IMR-90 (cell line): ENCODE data around the gene CACNA1D. TPM values are rescaled to one million over a fixed set of nuclear protein-coding genes. Genes with fewer than 3 reads are reported as not detected.

Experiments used
- ATAC-seq: fragments of 200-7000 bp; cut with Tn5 transposase; 2 replicates; pipeline ENCODE4 v1.9.1; 2020; ENCODE audit warnings: low read depth, mild to moderate bottlenecking, moderate library complexity
- BruUV-seq: library from RNA; stranded (reverse); fragments of 400-500 nt; replicated peaks from 2 replicates; lab custom pipeline; 2021; lab: Mats Ljungman, UMichigan
- CTCF ChIA-PET: fragments of 300-600 bp; formaldehyde crosslinking; extraction: SDS; loops from one replicate; lab custom pipeline; 2021; ENCODE audit warnings: antibody characterized with exemption; lab: Yijun Ruan, JAX
- POLR2A ChIA-PET: fragments of 300-600 bp; sonication (Branson Sonifier 250); formaldehyde crosslinking; loops from one replicate; lab custom pipeline; 2022; ENCODE audit warnings: antibody characterized with exemption; ENCODE audit not compliant: unreplicated experiment; lab: Charles Lee
- DNase-seq: peaks from one replicate; pipeline ENCODE4 v3.0.0; 2013
- H2AFZ ChIP-seq: replicated peaks from 2 replicates; pipeline ENCODE3; 2013; ENCODE audit warnings: low read length, mild to moderate bottlenecking; ENCODE audit not compliant: poor library complexity
- H2AK5ac ChIP-seq: 2 replicates; pipeline ENCODE4 v1.6.1; 2013; ENCODE audit warnings: low read depth, low read length, inconsistent platforms
- H2AK9ac ChIP-seq: replicated peaks from 2 replicates; pipeline ENCODE3; 2013; ENCODE audit warnings: mild to moderate bottlenecking, low read depth, low read length, moderate library complexity; ENCODE audit not compliant: poor library complexity
- H2BK120ac ChIP-seq: 2 replicates; pipeline ENCODE4 v1.6.1; 2013; ENCODE audit warnings: low read depth, low read length, inconsistent platforms
- H2BK15ac ChIP-seq: 3 replicates; pipeline ENCODE4 v1.6.1; 2013; ENCODE audit warnings: low read depth, low read length, inconsistent platforms
- H2BK20ac ChIP-seq: 2 replicates; pipeline ENCODE4 v1.6.1; 2013; ENCODE audit warnings: low read depth, mild to moderate bottlenecking, inconsistent platforms, low read length, moderate library complexity
- H2BK5ac ChIP-seq: 2 replicates; pipeline ENCODE4 v1.6.1; 2013; ENCODE audit warnings: mild to moderate bottlenecking, low read depth, low read length, inconsistent platforms; ENCODE audit not compliant: poor library complexity, severe bottlenecking
- H3K14ac ChIP-seq: replicated peaks from 2 replicates; pipeline ENCODE4 v1.6.1; 2013; ENCODE audit warnings: low read depth, low read length, inconsistent platforms
- H3K18ac ChIP-seq: 2 replicates; pipeline ENCODE4 v1.6.1; 2013; ENCODE audit warnings: low read depth, low read length, control low read depth
- H3K23ac ChIP-seq: 2 replicates; pipeline ENCODE4 v1.6.1; 2013; ENCODE audit warnings: low read depth, low read length, inconsistent platforms
- H3K27ac ChIP-seq: 2 replicates; pipeline ENCODE4 v1.5.1; 2013; ENCODE audit warnings: mild to moderate bottlenecking, control low read depth, low read length; ENCODE audit not compliant: insufficient read depth
- H3K27me3 ChIP-seq: 2 replicates; pipeline ENCODE4 v1.6.1; 2013; ENCODE audit warnings: low read length; ENCODE audit not compliant: control insufficient read depth, insufficient read depth
- H3K36me3 ChIP-seq: 2 replicates; pipeline ENCODE4 v1.6.1; 2013; ENCODE audit warnings: low read length, mixed read lengths; ENCODE audit not compliant: control insufficient read depth, insufficient read depth
- H3K4ac ChIP-seq: 2 replicates; pipeline ENCODE4 v1.6.1; 2013; ENCODE audit warnings: low read depth, low read length, inconsistent platforms
- H3K4me1 ChIP-seq: 2 replicates; pipeline ENCODE4 v1.6.1; 2013; ENCODE audit warnings: low read length, mixed read lengths; ENCODE audit not compliant: control insufficient read depth, insufficient read depth
- H3K4me2 ChIP-seq: 2 replicates; pipeline ENCODE4 v1.6.1; 2013; ENCODE audit warnings: low read depth, mild to moderate bottlenecking, control low read depth, low read length, moderate library complexity
- H3K4me3 ChIP-seq: 2 replicates; pipeline ENCODE4 v1.5.1; 2013; ENCODE audit warnings: low read depth, mild to moderate bottlenecking, control low read depth, low read length, moderate library complexity; ENCODE audit not compliant: insufficient read depth
- H3K56ac ChIP-seq: 2 replicates; pipeline ENCODE4 v1.6.1; 2013; ENCODE audit warnings: low read length, inconsistent platforms; ENCODE audit not compliant: insufficient read depth; ENCODE audit errors: extremely low read depth
- H3K79me1 ChIP-seq, 2 experiments: 2 replicates each; pipeline ENCODE4 v1.6.1; 2013; ENCODE audit warnings: low read length in 2 of 2, inconsistent platforms in 1 of 2, low read depth in 1 of 2
- H3K9ac ChIP-seq: 2 replicates; pipeline ENCODE4 v1.6.1; 2013; ENCODE audit warnings: low read depth, low read length, control low read depth
- H3K9me1 ChIP-seq: 2 replicates; pipeline ENCODE4 v1.6.1; 2013; ENCODE audit warnings: low read length, inconsistent platforms; ENCODE audit not compliant: insufficient read depth
- H3K9me3 ChIP-seq: 2 replicates; pipeline ENCODE4 v1.6.1; 2013; ENCODE audit warnings: low read length; ENCODE audit not compliant: control insufficient read depth, insufficient read depth
- H4K20me1 ChIP-seq: 2 replicates; pipeline ENCODE4 v1.6.1; 2013; ENCODE audit warnings: low read length, inconsistent platforms; ENCODE audit not compliant: insufficient read depth
- H4K5ac ChIP-seq: 2 replicates; pipeline ENCODE4 v1.6.1; 2013; ENCODE audit warnings: mild to moderate bottlenecking, low read depth, low read length, control low read depth
- H4K8ac ChIP-seq, 2 experiments: 2 replicates each; pipeline ENCODE4 v1.6.1; 2013; ENCODE audit warnings: low read depth in 2 of 2, low read length in 2 of 2, control low read depth in 1 of 2, inconsistent platforms in 1 of 2
- H4K91ac ChIP-seq: 2 replicates; pipeline ENCODE4 v1.6.1; 2013; ENCODE audit warnings: low read depth, low read length, inconsistent platforms; ENCODE audit not compliant: insufficient read depth
- BHLHE40 ChIP-seq: fragments of 150-350 bp; IDR thresholded peaks from 2 replicates; pipeline ENCODE4 v1.6.1; 2016; ENCODE audit warnings: mild to moderate bottlenecking, low read depth, low read length
- CEBPB ChIP-seq: IDR thresholded peaks from 2 replicates; pipeline ENCODE4 v1.6.1; 2012; ENCODE audit warnings: low read depth, low read length, improper control_type of control experiment
- CHD1 ChIP-seq: IDR thresholded peaks from 2 replicates; pipeline ENCODE4 v1.6.1; 2012; ENCODE audit warnings: low read depth, low read length, improper control_type of control experiment
- FOS ChIP-seq: fragments of 150-350 bp; IDR thresholded peaks from 2 replicates; pipeline ENCODE4 v1.6.1; 2016; ENCODE audit warnings: low read depth, low read length
- MAFK ChIP-seq: IDR thresholded peaks from 2 replicates; pipeline ENCODE4 v1.6.1; 2012; ENCODE audit warnings: low read depth, low read length, improper control_type of control experiment
- MAZ ChIP-seq: IDR thresholded peaks from 2 replicates; pipeline ENCODE4 v1.6.1; 2012; ENCODE audit warnings: low read depth, mild to moderate bottlenecking, low read length, improper control_type of control experiment, moderate library complexity, borderline replicate concordance
- NFE2L2 ChIP-seq: fragments of 150-350 bp; IDR thresholded peaks from 2 replicates; pipeline ENCODE4 v1.6.1; 2016; ENCODE audit warnings: low read depth, mild to moderate bottlenecking, low read length
- POLR2A ChIP-seq: IDR thresholded peaks from 2 replicates; pipeline ENCODE4 v1.6.1; 2012; ENCODE audit warnings: mild to moderate bottlenecking, low read depth, low read length
- RAD21 ChIP-seq: IDR thresholded peaks from 2 replicates; pipeline ENCODE4 v1.6.1; 2012; ENCODE audit warnings: low read length, improper control_type of control experiment
- RCOR1 ChIP-seq: IDR thresholded peaks from 2 replicates; pipeline ENCODE4 v1.6.1; 2012; ENCODE audit warnings: mild to moderate bottlenecking, low read length, improper control_type of control experiment; ENCODE audit not compliant: insufficient replicate concordance
- RFX5 ChIP-seq: IDR thresholded peaks from 2 replicates; pipeline ENCODE4 v1.8.0; 2012; ENCODE audit warnings: low read depth, mild to moderate bottlenecking, low read length, moderate library complexity
- SMC3 ChIP-seq: fragments of 150-350 bp; IDR thresholded peaks from 2 replicates; pipeline ENCODE4 v1.6.1; 2016; ENCODE audit warnings: low read depth, mild to moderate bottlenecking, antibody characterized with exemption, low read length, moderate library complexity
- WGBS, 2 experiments: methylation state at CpG; one replicate each; pipeline versions ENCODE4 v1.1.5 to v1.1.7; 2013; ENCODE audit warnings: missing lambda C conversion rate in 2 of 2; ENCODE audit not compliant: insufficient read length in 1 of 2; ENCODE audit errors: extremely low coverage in 2 of 2; 5-methylcytosine and 5-hydroxymethylcytosine counted together
- dilution Hi-C: fragments of 300-500 bp; cut with HindIII; formaldehyde crosslinking; loops from one replicate; pipeline ENCODE4 v1.14.3; 2018; ENCODE audit warnings: low sequenced_read_pairs; ENCODE audit not compliant: unreplicated experiment
- in situ Hi-C: fragments of 300-500 bp; cut with MboI; formaldehyde crosslinking; loops from 3 replicates; pipeline ENCODE4 v1.14.3; 2019; ENCODE audit warnings: low sequenced_read_pairs, inconsistent platforms, mixed read lengths
- intact Hi-C: fragments of 100-400 bp; cut with micrococcal nuclease; formaldehyde crosslinking; loops from 2 replicates; pipeline ENCODE4 v1.10.0; 2022
- polyA plus RNA-seq, 3 experiments: library from polyadenylated mRNA; depleted of rRNA; stranded (reverse); fragments of >200 nt; gene quantifications; 2 replicates each; pipeline ENCODE4 v1.2.3, GENCODE V29; 2012; ENCODE audit warnings: low replicate concordance in 1 of 3
- total RNA-seq: library from RNA; depleted of rRNA; stranded (reverse); fragments of >200 nt; gene quantifications from 2 replicates; pipeline ENCODE4 v1.2.3, GENCODE V29; 2012
- TF ChIP-seq, protein P1 (sequence below): conservative IDR thresholded peaks from 2 replicates; pipeline ENCODE4 v1.5.1; 2012; ENCODE audit warnings: mild to moderate bottlenecking, low read depth, low read length, improper control_type of control experiment
- TF ChIP-seq, protein P2 (sequence below): fragments of 150-350 bp; IDR thresholded peaks from 2 replicates; pipeline ENCODE4 v1.6.1; 2017; ENCODE audit warnings: mild to moderate bottlenecking, antibody characterized with exemption, low read length, low read depth
- TF ChIP-seq, protein P3 (sequence below): fragments of 150-350 bp; IDR thresholded peaks from 2 replicates; pipeline ENCODE4 v1.6.1; 2016; ENCODE audit warnings: low read depth, mild to moderate bottlenecking, low read length, moderate library complexity, borderline replicate concordance

Gene CACNA1D
- total and polyA plus RNA-seq, 2 of the 4 experiments (the other 2 are of a cell fraction) = 0.07 TPM; not detected in 1

DNA sequence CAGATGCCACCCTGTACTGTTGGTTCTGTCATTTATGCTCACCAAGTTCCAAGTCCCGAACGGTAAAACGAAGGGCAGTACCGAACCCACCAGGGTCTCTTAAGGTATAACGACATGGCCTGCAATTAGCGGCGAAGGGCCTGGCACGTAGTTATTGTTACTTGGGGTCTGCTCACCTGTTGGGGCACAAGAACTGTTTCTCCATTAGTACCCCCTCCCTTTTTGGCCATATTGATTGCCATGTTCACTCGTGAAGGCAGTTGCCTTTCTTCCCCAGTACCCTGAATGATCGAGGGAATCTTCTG lies 352.4 kb downstream of the CACNA1D start:
- Histone ChIP-seq H3K4me2 (peak overlapping the region; percentile 36; the same call in 1 of the 2 replicates), H3K36me3 (no peaks in the 10 kb centered on the region), H3K9me1 (no peaks in the 10 kb centered on the region), H3K23ac (no peak overlapping the region), H3K4ac (no peak overlapping the region), H3K4me1 (no peaks in the 10 kb centered on the region; the same call in 1 of the 2 replicates), H2BK120ac (no peak overlapping the region), H2BK15ac (no peak overlapping the region), H4K8ac (no peak overlapping the region), H2AFZ (peak overlapping the region; percentile 90), H3K4me3 (no peak overlapping the region), H2AK9ac (no peak overlapping the region), H2AK5ac (no peak overlapping the region), H2BK5ac (no peak overlapping the region), H3K27me3 (peaks cover 58% of the 10 kb centered on the region), H3K9me3 (peaks cover 3% of the 10 kb centered on the region; the same call in 1 of the 2 replicates), H4K20me1 (no peaks in the 10 kb centered on the region), H3K56ac (no peak overlapping the region), H3K27ac (no peak overlapping the region), H3K9ac (no peak overlapping the region), H2BK20ac (no peak overlapping the region), H3K79me1 (no peaks in the 10 kb centered on the region), H3K14ac (no peak overlapping the region), H3K18ac (no peak overlapping the region), H4K5ac (no peak overlapping the region), H4K91ac (no peak overlapping the region)
- no peak for ATAC-seq
- CTCF ChIA-PET = no interaction called here
- no peak for TF ChIP-seq SMC3
- TF ChIP-seq, protein P1, sequence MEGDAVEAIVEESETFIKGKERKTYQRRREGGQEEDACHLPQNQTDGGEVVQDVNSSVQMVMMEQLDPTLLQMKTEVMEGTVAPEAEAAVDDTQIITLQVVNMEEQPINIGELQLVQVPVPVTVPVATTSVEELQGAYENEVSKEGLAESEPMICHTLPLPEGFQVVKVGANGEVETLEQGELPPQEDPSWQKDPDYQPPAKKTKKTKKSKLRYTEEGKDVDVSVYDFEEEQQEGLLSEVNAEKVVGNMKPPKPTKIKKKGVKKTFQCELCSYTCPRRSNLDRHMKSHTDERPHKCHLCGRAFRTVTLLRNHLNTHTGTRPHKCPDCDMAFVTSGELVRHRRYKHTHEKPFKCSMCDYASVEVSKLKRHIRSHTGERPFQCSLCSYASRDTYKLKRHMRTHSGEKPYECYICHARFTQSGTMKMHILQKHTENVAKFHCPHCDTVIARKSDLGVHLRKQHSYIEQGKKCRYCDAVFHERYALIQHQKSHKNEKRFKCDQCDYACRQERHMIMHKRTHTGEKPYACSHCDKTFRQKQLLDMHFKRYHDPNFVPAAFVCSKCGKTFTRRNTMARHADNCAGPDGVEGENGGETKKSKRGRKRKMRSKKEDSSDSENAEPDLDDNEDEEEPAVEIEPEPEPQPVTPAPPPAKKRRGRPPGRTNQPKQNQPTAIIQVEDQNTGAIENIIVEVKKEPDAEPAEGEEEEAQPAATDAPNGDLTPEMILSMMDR = no peak
- TF ChIP-seq RCOR1 = no peak
- no peak for TF ChIP-seq MAZ
- no peak for TF ChIP-seq POLR2A
- TF ChIP-seq, protein P2, sequence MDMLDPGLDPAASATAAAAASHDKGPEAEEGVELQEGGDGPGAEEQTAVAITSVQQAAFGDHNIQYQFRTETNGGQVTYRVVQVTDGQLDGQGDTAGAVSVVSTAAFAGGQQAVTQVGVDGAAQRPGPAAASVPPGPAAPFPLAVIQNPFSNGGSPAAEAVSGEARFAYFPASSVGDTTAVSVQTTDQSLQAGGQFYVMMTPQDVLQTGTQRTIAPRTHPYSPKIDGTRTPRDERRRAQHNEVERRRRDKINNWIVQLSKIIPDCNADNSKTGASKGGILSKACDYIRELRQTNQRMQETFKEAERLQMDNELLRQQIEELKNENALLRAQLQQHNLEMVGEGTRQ = no peak
- no peak for TF ChIP-seq NFE2L2
- TF ChIP-seq CEBPB = no peak
- TF ChIP-seq FOS = no peak
- no peak for TF ChIP-seq BHLHE40
- TF ChIP-seq MAFK = no peak
- TF ChIP-seq, protein P3, sequence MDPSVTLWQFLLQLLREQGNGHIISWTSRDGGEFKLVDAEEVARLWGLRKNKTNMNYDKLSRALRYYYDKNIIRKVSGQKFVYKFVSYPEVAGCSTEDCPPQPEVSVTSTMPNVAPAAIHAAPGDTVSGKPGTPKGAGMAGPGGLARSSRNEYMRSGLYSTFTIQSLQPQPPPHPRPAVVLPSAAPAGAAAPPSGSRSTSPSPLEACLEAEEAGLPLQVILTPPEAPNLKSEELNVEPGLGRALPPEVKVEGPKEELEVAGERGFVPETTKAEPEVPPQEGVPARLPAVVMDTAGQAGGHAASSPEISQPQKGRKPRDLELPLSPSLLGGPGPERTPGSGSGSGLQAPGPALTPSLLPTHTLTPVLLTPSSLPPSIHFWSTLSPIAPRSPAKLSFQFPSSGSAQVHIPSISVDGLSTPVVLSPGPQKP = no peak
- TF ChIP-seq RFX5 = no peak
- no peak for TF ChIP-seq RAD21
- no peak for TF ChIP-seq CHD1
- DNase-seq = no peak
- no CpG with 5 or more reads among the region's 10 CpGs for WGBS, 2 experiments
- dilution Hi-C loops = no loop called here
- no TSS peak for BruUV-seq
- POLR2A ChIA-PET = no interaction called here
- in situ Hi-C loops = no loop called here
- intact Hi-C loops = no loop called here
